ENCODE data around the gene MYO10.

- TF ChIP-seq EZH2phosphoT487 (IDR thresholded peaks at IDR 0.05; ENCODE audit: unreplicated experiment) (no peak), CTCF (conservative IDR thresholded peaks at IDR 0.05; ENCODE audit: low read depth in 2 of 2) (no peak), JUNB (IDR thresholded peaks at IDR 0.05; ENCODE audit: unreplicated experiment) (no peak), REST (IDR thresholded peaks at IDR 0.05; ENCODE audit: unreplicated experiment) (no peak), EZH2 (IDR thresholded peaks at IDR 0.05; ENCODE audit: low read depth, unreplicated experiment) (no peak), CREB1 (CRISPR knock-in tag; IDR thresholded peaks at IDR 0.05; ENCODE audit: low read depth) (no peak), POLR2AphosphoS5 (IDR thresholded peaks at IDR 0.05; ENCODE audit: low read depth) (no peak), ZNF462 (CRISPR knock-in tag; IDR thresholded peaks at IDR 0.05) (no peak), ZNF331 (CRISPR knock-in tag; IDR thresholded peaks at IDR 0.05; ENCODE audit: low read depth) (no peak), STAT1 (IDR thresholded peaks at IDR 0.05; ENCODE audit: unreplicated experiment) (no peak), NANOG (IDR thresholded peaks at IDR 0.05; ENCODE audit: borderline replicate concordance) (no peak), ZNF114 (CRISPR knock-in tag; IDR thresholded peaks at IDR 0.05) (no peak)
These were observed 26.6 kb downstream of the MYO10 start for GRCh38 chr5:16909464-16909863.

All from GM23338 (cell line).